IMR-90 (cell line): ENCODE results near the gene TSPAN17.

Experiments
- RCOR1 ChIP-seq: IDR thresholded peaks from 2 replicates; pipeline ENCODE4 v1.6.1; 2012; ENCODE audit warnings: mild to moderate bottlenecking, low read length, improper control_type of control experiment; ENCODE audit not compliant: insufficient replicate concordance
- TF ChIP-seq, protein P1 (sequence below): conservative IDR thresholded peaks from 2 replicates; pipeline ENCODE4 v1.5.1; 2012; ENCODE audit warnings: mild to moderate bottlenecking, low read depth, low read length, improper control_type of control experiment

DNA sequence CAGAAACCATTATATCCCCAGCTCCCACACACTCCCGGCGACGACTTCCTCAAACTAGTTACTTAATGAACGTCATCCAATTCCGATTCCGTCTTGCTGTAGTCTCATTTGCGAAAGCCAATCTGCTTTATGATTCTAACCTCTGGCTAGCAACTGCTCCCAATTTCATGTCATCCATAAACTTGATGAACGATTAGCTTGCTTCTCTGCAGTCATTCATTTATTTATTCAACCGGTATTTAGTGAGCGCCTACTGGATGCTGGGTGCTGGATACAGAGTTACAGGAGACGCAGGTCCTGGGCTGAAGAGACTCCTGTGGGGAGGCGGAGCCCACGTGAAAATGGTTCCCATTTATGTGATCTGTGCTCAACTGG, 46.2 kb downstream of the TSPAN17 start:
- TF ChIP-seq, protein P1, sequence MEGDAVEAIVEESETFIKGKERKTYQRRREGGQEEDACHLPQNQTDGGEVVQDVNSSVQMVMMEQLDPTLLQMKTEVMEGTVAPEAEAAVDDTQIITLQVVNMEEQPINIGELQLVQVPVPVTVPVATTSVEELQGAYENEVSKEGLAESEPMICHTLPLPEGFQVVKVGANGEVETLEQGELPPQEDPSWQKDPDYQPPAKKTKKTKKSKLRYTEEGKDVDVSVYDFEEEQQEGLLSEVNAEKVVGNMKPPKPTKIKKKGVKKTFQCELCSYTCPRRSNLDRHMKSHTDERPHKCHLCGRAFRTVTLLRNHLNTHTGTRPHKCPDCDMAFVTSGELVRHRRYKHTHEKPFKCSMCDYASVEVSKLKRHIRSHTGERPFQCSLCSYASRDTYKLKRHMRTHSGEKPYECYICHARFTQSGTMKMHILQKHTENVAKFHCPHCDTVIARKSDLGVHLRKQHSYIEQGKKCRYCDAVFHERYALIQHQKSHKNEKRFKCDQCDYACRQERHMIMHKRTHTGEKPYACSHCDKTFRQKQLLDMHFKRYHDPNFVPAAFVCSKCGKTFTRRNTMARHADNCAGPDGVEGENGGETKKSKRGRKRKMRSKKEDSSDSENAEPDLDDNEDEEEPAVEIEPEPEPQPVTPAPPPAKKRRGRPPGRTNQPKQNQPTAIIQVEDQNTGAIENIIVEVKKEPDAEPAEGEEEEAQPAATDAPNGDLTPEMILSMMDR: no peak
- TF ChIP-seq RCOR1: no peak
